ENCODE measurements around the gene SPA17.

SPA17 gene

DNA sequence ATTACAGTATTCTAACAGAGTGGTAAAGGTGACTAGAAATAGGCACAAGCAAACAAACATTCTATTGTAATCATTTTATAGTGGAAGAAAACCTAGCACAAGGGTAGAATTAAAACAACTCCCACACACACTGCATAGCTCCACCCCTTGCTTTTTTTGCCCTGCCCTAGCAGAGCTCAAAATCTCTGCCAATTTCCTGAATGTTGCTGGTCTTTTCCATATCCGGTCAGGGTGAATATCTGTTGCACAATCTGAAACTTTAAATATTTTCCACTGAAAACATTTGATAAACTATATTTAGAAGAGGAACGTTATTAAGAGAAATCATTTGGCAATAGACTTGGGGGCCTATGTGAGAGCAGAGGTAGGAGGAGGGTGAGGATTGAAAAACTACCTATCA is 2.7 kb downstream of the SPA17 start:
- no peak for FAIRE-seq
- no peak for TF ChIP-seq POLR2A (IDR thresholded peaks at IDR 0.05; ENCODE audit: low read depth, low read length)
- DNase-seq (ENCODE audit: insufficient read length, low spot score): no peak

DNA sequence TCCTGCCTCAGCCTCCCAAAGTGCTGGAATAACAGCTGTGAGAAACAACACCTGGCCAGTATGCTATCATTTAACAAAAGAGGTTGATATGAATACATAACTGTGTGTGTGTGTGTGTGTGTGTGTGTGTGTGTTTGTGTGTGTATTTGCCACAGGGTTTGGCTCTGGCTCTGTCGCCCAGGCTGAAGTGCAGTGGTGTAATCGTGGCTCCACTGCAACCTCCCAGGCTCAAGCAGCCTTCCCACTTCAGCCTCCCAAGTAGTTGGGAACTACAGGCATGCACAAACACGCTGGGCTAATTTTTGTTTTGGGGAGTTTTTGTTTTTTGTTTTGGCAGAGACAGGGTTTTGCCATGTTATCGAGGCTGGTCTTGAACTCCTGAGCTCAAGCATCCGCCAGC is 4.7 kb downstream of the SPA17 start:
- FAIRE-seq (no peak), DNase-seq (ENCODE audit: insufficient read length, low spot score) (no peak)
- no peak for TF ChIP-seq POLR2A (IDR thresholded peaks at IDR 0.05; ENCODE audit: low read depth, low read length)

DNA sequence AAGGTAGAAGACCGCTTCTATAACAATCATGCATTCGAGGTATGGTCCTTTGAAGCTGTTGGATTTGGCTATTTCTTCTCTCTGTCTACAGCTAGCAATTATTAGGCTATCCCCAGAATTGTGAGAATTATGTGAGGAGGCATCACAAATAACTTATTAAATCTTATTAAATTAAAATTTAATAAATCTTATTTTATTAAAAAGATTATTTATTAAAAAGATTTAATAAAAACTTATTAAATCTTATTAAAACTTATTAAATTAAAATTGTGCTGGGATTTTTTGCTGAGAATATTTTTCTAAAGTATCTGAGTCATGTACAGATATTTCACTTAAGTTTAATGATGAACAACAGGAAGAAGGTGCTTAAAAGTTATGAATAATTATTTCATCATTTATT is 7.7 kb downstream of the SPA17 start:
- TF ChIP-seq POLR2A (IDR thresholded peaks at IDR 0.05; ENCODE audit: low read depth, low read length): no peak
- no peak for DNase-seq (ENCODE audit: insufficient read length, low spot score)
- no peak for FAIRE-seq

DNA sequence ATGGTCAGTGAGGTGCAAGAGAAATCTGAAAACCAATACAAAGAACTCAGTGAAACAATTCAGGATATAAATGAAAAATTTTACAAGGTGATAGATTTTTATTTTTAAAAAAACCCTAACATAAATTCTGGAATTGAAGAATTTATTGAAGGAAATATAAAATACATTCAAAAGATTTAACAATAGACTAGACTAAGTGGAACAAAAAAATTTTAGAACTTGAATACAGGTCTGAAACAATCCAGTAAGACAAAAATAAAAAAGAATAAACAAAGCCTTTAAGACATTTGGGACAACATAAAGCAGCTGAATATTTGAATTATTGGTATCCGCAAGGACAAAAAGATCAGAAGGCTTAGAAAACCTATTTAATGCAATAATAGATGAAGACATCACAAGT is 8.7 kb downstream of the SPA17 start:
- FAIRE-seq: no peak
- DNase-seq (ENCODE audit: insufficient read length, low spot score): no peak
- no peak for TF ChIP-seq POLR2A (IDR thresholded peaks at IDR 0.05; ENCODE audit: low read depth, low read length)

DNA sequence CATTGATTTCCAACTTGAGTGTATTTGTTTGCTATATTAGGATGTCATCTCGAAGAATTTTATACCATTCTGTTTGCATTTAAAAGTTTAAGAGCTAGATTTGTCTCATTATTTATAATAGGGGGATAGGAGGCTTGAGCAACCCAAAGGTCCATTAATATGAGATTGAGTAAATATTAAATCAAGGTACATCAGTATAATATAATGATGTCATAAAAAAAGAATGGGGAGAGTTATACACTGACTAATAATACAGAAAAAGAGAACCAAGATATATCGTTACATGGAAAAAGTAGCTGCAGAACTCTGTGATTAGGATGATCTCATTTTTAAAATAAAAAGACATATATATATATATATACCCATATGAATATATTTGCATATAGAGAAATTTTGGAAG is 19.4 kb downstream of the SPA17 start:
- no peak for TF ChIP-seq POLR2A (IDR thresholded peaks at IDR 0.05; ENCODE audit: low read depth, low read length)
- FAIRE-seq: no peak
- DNase-seq (ENCODE audit: insufficient read length, low spot score): no peak

DNA sequence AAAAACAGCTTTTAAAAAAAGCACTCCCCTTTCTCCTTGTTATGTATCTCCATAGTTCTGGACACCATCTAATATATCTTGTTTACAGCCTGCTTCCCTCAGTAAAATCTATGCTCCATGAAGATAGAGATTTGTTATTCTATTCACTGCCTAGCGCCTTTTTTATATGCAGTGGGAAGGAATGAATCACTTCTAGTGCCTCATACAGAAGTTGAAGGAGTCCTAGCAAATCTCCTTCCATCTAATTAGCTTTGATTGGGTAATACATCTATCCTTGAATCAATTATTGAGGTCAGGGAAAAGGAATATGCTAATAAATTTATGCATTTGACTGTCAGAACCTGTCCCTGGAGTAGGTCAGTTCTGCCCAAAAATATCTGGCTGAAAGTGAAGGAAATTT is 25.8 kb downstream of the SPA17 start:
- DNase-seq (ENCODE audit: insufficient read length, low spot score) (no peak), FAIRE-seq (no peak)
- no peak for TF ChIP-seq POLR2A (IDR thresholded peaks at IDR 0.05; ENCODE audit: low read depth, low read length)

DNA sequence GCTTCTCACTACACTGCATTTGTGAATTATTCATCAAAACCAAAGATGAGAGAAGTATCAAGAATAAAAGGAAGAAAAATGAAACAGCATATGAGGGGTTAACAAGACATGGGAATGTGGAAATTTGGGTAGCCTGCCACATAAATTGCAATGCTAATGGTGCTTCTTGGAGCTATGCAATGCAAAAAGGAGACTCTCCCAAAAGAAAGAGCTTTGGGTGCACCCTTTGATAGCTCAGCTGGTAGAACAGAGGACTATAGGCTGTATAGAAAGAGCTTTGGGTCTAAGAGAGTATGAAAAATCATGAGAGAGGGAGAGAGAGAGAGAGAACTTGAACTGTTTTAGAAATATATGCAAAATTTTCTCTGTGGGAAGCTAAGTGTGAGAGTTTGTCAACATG is 26.3 kb downstream of the SPA17 start:
- no peak for DNase-seq (ENCODE audit: insufficient read length, low spot score)
- TF ChIP-seq POLR2A (IDR thresholded peaks at IDR 0.05; ENCODE audit: low read depth, low read length): no peak
- FAIRE-seq: no peak

DNA sequence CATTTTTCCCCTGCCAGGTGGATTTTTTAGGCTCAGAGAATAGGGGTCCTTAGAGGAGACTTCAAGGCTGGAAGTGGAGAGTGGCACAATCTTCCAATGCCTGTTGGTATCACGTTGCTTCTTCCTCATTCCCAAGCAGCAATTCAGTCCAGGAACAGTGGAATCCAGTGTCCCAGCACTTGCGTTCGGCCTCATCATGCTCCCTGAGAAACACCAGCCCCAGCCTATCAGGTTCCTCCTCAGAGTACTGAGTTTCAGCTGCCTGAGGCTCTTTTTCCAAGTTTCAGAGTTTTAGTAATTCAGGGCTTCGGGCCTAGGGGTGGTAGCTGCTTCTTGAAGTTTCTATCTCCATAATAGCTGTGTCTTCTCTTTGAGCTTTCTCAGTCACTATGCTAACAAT is 34.1 kb downstream of the SPA17 start:
- no peak for DNase-seq (ENCODE audit: insufficient read length, low spot score)
- no peak for FAIRE-seq
- no peak for TF ChIP-seq POLR2A (IDR thresholded peaks at IDR 0.05; ENCODE audit: low read depth, low read length)

DNA sequence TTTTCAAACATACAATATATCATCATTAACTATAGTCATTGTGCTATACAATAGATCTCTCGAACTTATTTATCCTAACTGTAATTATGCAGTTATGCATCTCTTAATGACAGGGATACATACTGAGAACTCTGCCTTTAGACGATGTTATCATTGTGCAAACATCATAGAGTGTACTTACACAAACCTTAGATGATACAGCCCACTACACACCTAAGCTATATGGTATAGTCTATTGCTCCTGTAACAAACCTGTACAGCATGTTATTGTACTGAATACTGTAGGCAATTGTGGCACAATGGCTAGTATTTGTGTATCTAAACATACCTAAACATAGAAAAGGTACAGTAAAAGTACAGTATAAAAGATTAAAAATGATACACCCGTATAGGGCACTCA is 38.7 kb downstream of the SPA17 start:
- no peak for DNase-seq (ENCODE audit: insufficient read length, low spot score)
- no peak for FAIRE-seq
- TF ChIP-seq POLR2A (IDR thresholded peaks at IDR 0.05; ENCODE audit: low read depth, low read length): no peak

DNA sequence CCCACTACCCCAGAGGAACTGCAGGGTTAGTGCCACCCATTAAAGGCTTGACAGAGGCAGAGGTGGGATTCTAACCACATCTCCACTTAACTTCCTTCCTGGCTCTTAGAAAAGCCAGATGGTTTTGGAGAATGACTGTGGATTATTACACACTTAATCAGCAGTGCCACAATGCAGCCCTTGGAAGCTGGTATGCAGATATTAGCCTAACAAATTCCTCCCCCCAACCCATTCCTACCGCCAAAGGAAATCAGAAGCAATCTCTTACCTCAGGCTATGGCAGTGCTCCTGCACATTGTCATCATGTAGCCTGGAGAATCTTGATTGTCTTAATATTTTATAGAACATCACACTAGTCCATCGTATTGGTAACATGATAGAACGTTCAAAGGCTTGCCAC is 42.9 kb downstream of the SPA17 start:
- no peak for TF ChIP-seq POLR2A (IDR thresholded peaks at IDR 0.05; ENCODE audit: low read depth, low read length)
- FAIRE-seq: no peak
- DNase-seq (ENCODE audit: insufficient read length, low spot score): no peak

DNA sequence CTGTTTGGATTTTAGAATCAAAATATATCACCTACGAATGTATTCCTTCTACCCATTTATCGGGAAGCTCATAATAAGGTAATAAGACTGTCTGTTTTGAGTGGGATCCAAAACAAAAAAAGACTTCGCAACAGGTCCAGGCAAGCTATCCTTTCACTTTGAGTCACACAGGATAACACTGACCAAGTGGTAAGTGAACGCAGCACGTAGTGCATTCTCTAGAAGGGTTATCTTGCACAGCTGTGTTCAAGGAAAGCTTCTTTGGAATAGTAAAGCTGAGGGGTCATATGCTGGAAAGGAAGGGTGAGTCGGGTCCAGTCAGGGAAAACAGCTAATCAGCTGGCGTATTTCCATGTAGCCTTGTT is 43.7 kb downstream of the SPA17 start:
- no peak for TF ChIP-seq POLR2A (IDR thresholded peaks at IDR 0.05; ENCODE audit: low read depth, low read length)
- no peak for DNase-seq (ENCODE audit: insufficient read length, low spot score)
- FAIRE-seq: no peak

DNA sequence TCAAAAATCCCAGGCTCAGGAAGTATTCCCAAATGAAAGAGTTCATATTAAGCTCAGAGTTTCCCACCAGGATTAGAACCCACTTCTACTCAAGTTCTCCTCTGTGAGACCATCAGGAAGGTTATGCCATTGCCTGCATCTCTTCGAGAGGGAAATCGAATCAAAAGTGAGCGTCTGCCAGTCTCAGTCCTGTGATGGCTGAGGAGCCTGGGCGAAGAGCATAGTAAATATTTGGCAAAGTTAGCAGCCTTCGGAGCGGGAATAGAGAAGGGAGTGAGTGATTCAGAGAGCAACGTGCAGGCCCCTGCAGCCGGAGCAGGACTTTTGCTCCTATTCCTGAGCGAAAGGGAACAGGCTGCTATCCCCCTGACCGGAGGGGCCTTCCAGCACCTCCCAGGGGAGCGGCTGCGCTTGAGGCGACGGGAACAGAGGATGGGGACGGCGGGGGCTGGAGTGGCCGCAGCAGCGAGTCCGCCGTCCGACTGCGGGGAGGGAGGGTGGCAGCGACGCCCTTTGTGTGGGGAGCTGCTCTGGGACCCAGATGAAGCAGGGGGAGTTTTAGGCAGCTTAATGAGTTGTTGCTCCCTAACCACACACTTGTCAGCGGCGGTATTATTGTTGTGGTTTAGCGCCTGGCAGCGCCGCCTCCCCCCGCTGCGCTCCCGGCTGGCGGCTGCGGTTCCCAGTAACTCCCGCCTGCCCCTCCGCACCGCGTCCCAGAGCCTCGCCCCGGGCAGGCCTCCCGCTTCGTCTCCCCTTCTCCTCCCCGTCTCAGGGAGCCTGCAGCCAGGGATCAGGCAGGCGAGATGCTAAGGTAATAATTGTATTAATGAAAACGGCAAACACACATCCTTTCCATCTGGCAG is 44.3 kb downstream of the SPA17 start:
- peak; percentile 15 for DNase-seq (ENCODE audit: insufficient read length, low spot score)
- no peak for TF ChIP-seq POLR2A (IDR thresholded peaks at IDR 0.05; ENCODE audit: low read depth, low read length)
- FAIRE-seq: no peak

DNA sequence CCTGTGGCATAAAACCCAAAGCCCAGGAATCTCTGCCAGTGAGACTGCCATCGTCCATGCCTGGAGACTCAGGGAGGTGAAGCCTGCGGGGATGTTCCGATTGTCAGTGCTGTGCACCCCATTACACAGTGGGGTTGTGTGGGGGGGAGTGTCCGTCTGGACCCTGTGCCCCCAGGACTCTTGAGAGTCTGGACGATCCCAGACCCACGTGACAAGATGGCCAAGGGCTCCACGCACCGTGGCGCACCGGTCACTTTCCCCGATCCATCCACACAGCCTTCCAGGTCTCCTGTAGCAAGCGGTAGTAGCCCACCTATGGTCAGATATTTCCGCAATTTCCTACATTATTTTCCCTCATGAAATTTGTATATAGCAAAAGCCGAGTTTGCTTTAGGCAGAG is 45.1 kb downstream of the SPA17 start:
- FAIRE-seq: no peak
- DNase-seq (ENCODE audit: insufficient read length, low spot score): no peak
- TF ChIP-seq POLR2A (IDR thresholded peaks at IDR 0.05; ENCODE audit: low read depth, low read length): no peak

DNA sequence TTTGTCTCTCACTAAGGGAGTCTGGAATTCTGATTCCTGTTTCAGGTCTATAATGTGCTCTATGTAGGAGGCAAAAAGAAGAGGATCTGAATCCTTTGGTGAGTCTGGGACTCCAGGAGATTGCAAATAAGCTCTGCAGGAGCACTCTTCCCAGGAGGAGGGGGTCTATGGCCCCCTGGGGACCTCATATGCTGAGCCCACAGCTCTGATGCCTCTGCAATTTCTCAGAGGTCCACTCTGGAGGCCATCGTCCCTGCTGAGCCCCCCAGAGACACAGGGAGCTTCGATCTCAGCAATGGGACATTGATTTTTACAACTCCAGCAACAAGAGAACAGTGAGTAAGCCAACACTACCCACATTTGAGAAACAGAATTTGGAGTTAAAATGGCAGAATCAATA is 45.8 kb downstream of the SPA17 start:
- FAIRE-seq: no peak
- no peak for TF ChIP-seq POLR2A (IDR thresholded peaks at IDR 0.05; ENCODE audit: low read depth, low read length)

DNA sequence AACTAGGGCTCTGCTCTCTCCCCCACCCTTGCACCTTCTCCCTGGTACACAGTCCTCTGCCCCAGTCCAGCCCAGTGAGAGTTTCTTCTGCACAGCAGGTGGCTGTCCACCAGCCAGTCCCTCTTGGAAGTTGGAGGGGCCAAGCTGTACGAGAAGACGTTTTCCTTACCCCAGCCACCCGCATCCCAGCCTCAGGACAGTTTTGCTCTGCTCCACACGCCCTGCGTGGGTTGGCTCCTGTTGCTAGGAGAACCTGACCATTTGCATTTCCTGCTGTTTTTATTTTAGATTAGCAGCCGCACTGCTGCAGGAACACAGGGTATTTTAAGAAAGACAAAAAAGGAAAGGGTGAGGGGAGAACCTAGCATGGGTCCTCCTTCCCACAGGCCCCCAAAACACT is 48.5 kb downstream of the SPA17 start:
- no peak for DNase-seq (ENCODE audit: insufficient read length, low spot score)
- TF ChIP-seq POLR2A (IDR thresholded peaks at IDR 0.05; ENCODE audit: low read depth, low read length): no peak
- no peak for FAIRE-seq

More for the DNA sequence above, 45.8 kb downstream of the SPA17 start:
- DNase-seq (ENCODE audit: insufficient read length, low spot score): no peak
